HL-60 (cell line): ENCODE measurements around the gene ADD3.

Experiments used
- CTCF ChIP-seq: IDR thresholded peaks from one replicate; pipeline ENCODE4 v1.5.1; 2011; ENCODE audit warnings: low read length, control low read depth, inconsistent platforms; ENCODE audit not compliant: insufficient read depth
- GABPA ChIP-seq: IDR thresholded peaks from 2 replicates; pipeline ENCODE4 v1.6.1; 2012; ENCODE audit warnings: low read depth
- POLR2AphosphoS5 ChIP-seq: IDR thresholded peaks from 2 replicates; pipeline ENCODE4 v1.6.1; 2012; ENCODE audit warnings: low read depth
- REST ChIP-seq: IDR thresholded peaks from 2 replicates; pipeline ENCODE4 v1.6.1; 2012; ENCODE audit warnings: low read depth; ENCODE audit not compliant: insufficient replicate concordance
- SPI1 ChIP-seq: IDR thresholded peaks from 2 replicates; pipeline ENCODE4 v1.6.1; 2012; ENCODE audit warnings: low read depth, mild to moderate bottlenecking, borderline replicate concordance

- TF ChIP-seq CTCF: no peak
- no peak for TF ChIP-seq REST
- no peak for TF ChIP-seq SPI1
- TF ChIP-seq POLR2AphosphoS5: no peak
- no peak for TF ChIP-seq GABPA
Measured at GRCh38 chr10:110150981-110151380, 143.2 kb downstream of the ADD3 start.
